RWPE2 (cell line): Measurements from ENCODE around the gene KNSTRN.

Experiments
- ATAC-seq: fragments of 200-7000 bp; cut with Tn5 transposase; 3 replicates; pipeline ENCODE4 v1.9.1; 2021; ENCODE audit warnings: low read depth
- DNase-seq: peaks from one replicate; pipeline ENCODE4 v3.0.0-alpha.2; 2020; ENCODE audit warnings: low spot score
- H3K27ac ChIP-seq: fragments of 450-650 bp; 2 replicates; pipeline ENCODE4 v1.5.1; 2017; ENCODE audit warnings: mild to moderate bottlenecking; ENCODE audit not compliant: poor library complexity, severe bottlenecking
- H3K27me3 ChIP-seq: fragments of 250-450 bp; sonication (Bioruptor Pico); 2 replicates; pipeline ENCODE4 v1.5.1; 2021; ENCODE audit warnings: mild to moderate bottlenecking, moderate library complexity; ENCODE audit not compliant: insufficient read depth, poor library complexity, severe bottlenecking
- H3K36me3 ChIP-seq: fragments of 250-450 bp; sonication (Bioruptor Pico); 2 replicates; pipeline ENCODE4 v1.5.1; 2020; ENCODE audit warnings: low read depth, mild to moderate bottlenecking, moderate library complexity
- H3K4me1 ChIP-seq: fragments of 250-450 bp; sonication (Bioruptor Pico); 2 replicates; pipeline ENCODE4 v1.5.1; 2021; ENCODE audit warnings: mild to moderate bottlenecking, moderate library complexity; ENCODE audit not compliant: insufficient read depth, poor library complexity, severe bottlenecking
- H3K4me3 ChIP-seq: fragments of 250-450 bp; sonication (Bioruptor Pico); 2 replicates; pipeline ENCODE4 v1.5.1; 2021; ENCODE audit warnings: mild to moderate bottlenecking, moderate library complexity; ENCODE audit not compliant: severe bottlenecking
- H3K9me3 ChIP-seq: fragments of 250-450 bp; sonication (Bioruptor Pico); 2 replicates; pipeline ENCODE4 v1.5.1; 2021; ENCODE audit warnings: mild to moderate bottlenecking, moderate library complexity; ENCODE audit not compliant: severe bottlenecking
- TF ChIP-seq, protein P1 (sequence below): fragments of 450-650 bp; IDR thresholded peaks from one replicate; pipeline ENCODE4 v1.5.1; 2017; ENCODE audit warnings: mild to moderate bottlenecking, moderate library complexity; ENCODE audit not compliant: poor library complexity, severe bottlenecking

The KNSTRN gene

GRCh38 chr15:40360015-40360414 lies 22.5 kb upstream of the KNSTRN start:
- ATAC-seq (peak; percentile 71), DNase-seq (peak; percentile 83)
- peaks cover 20% of the 10 kb centered on the region for H3K4me1 ChIP-seq
- peak overlapping the region; percentile 43 for H3K27ac ChIP-seq
- H3K27me3 ChIP-seq: no peaks in the 10 kb centered on the region
- H3K4me3 ChIP-seq: no peak overlapping the region
- TF ChIP-seq, protein P1, sequence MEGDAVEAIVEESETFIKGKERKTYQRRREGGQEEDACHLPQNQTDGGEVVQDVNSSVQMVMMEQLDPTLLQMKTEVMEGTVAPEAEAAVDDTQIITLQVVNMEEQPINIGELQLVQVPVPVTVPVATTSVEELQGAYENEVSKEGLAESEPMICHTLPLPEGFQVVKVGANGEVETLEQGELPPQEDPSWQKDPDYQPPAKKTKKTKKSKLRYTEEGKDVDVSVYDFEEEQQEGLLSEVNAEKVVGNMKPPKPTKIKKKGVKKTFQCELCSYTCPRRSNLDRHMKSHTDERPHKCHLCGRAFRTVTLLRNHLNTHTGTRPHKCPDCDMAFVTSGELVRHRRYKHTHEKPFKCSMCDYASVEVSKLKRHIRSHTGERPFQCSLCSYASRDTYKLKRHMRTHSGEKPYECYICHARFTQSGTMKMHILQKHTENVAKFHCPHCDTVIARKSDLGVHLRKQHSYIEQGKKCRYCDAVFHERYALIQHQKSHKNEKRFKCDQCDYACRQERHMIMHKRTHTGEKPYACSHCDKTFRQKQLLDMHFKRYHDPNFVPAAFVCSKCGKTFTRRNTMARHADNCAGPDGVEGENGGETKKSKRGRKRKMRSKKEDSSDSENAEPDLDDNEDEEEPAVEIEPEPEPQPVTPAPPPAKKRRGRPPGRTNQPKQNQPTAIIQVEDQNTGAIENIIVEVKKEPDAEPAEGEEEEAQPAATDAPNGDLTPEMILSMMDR: no peak
- no peaks in the 10 kb centered on the region for H3K9me3 ChIP-seq
- no peaks in the 10 kb centered on the region for H3K36me3 ChIP-seq

DNA sequence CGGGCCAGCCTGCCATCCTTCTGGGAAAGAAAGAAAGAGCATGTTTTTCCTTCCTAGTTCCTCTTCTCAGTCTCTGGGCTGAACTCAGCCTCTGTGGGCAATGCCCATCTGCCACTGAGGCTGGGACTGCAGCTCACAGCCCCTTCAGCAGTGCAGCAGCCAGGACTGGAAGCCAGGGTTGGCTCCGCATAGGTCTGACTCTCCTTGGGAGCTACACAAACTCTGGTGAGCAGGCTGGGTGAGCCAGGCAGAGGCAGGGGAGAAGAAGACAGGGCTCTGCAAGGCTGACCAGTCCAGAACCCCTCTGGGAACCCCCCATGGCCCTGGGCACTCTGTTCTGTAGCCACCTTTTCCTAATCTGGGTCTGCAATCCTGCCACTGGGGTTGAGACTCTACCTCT lies 20.9 kb upstream of the KNSTRN start:
- H3K27ac ChIP-seq: no peak overlapping the region
- H3K4me1 ChIP-seq: peaks cover 20% of the 10 kb centered on the region
- H3K4me3 ChIP-seq: no peak overlapping the region
- no peaks in the 10 kb centered on the region for H3K36me3 ChIP-seq
- H3K27me3 ChIP-seq: no peaks in the 10 kb centered on the region
- no peak for DNase-seq
- H3K9me3 ChIP-seq: no peaks in the 10 kb centered on the region
- ATAC-seq: no peak
- TF ChIP-seq, protein P1: no peak

- H3K27me3 ChIP-seq: no peaks in the 10 kb centered on the region
- TF ChIP-seq, protein P1: no peak
Measured at GRCh38 chr15:40363611-40364010, 18.9 kb upstream of the KNSTRN start.

GRCh38 chr15:40364251-40364650 lies 18.3 kb upstream of the KNSTRN start:
- DNase-seq (no peak), ATAC-seq (no peak)
- TF ChIP-seq, protein P1: no peak
- peaks cover 12% of the 10 kb centered on the region for H3K4me1 ChIP-seq
- no peak overlapping the region for H3K4me3 ChIP-seq
- H3K27me3 ChIP-seq: no peaks in the 10 kb centered on the region
- no peaks in the 10 kb centered on the region for H3K9me3 ChIP-seq
- no peak overlapping the region for H3K27ac ChIP-seq
- H3K36me3 ChIP-seq: no peaks in the 10 kb centered on the region

More at GRCh38 chr15:40363611-40364010, 18.9 kb upstream of the KNSTRN start:
- H3K4me3 ChIP-seq: no peak overlapping the region
- H3K27ac ChIP-seq: no peak overlapping the region
- no peaks in the 10 kb centered on the region for H3K9me3 ChIP-seq
- H3K36me3 ChIP-seq: no peaks in the 10 kb centered on the region
- ATAC-seq (no peak), DNase-seq (no peak)
- H3K4me1 ChIP-seq: peaks cover 18% of the 10 kb centered on the region

- no peak overlapping the region for H3K4me3 ChIP-seq
- no peaks in the 10 kb centered on the region for H3K27me3 ChIP-seq
- H3K9me3 ChIP-seq: no peaks in the 10 kb centered on the region
- no peaks in the 10 kb centered on the region for H3K36me3 ChIP-seq
- no peak for DNase-seq
- no peak overlapping the region for H3K27ac ChIP-seq
- ATAC-seq: no peak
- TF ChIP-seq, protein P1: no peak
- H3K4me1 ChIP-seq: peaks cover 4% of the 10 kb centered on the region
Measured at GRCh38 chr15:40365016-40365415, 17.5 kb upstream of the KNSTRN start.
